GM12801 (cell line): Measurements from ENCODE around the gene RARRES2.

Experiments
- TF ChIP-seq, protein P1 (sequence below): IDR thresholded peaks from one replicate; pipeline ENCODE4 v1.5.1; 2011; ENCODE audit warnings: control low read depth; ENCODE audit not compliant: insufficient read length; ENCODE audit errors: extremely low read depth

Gene RARRES2

DNA sequence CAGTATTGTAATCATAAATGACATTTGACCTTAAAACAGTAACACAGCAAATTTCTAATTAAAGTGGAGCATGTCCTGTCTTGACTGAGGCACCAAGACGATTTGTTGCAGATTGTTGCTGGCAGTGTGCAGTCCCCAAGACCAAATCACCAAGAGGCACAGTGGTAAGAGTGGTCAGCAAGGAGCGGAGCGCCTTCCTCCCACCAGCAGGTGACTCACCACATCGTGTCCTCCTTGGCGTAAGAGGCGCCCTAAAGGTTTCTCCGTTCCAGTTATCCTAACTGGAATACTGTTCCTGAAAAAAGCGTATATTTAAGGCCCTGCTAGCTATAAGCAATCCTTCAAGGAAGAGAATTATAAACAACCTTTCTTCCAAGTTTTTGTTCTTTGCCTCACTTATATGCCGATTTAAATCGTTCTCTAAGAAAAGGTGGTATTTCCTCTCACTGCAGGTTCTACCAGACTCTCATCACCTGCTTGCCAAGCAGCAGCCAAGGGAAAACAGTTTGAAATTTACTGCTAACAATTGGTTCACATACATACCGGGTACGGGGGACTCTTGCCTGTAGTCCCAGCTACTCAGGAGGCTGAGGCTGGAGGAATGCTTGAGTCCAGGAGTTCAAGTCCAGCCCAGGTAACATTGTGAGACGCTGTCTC, 16.5 kb upstream of the RARRES2 start:
- TF ChIP-seq, protein P1, sequence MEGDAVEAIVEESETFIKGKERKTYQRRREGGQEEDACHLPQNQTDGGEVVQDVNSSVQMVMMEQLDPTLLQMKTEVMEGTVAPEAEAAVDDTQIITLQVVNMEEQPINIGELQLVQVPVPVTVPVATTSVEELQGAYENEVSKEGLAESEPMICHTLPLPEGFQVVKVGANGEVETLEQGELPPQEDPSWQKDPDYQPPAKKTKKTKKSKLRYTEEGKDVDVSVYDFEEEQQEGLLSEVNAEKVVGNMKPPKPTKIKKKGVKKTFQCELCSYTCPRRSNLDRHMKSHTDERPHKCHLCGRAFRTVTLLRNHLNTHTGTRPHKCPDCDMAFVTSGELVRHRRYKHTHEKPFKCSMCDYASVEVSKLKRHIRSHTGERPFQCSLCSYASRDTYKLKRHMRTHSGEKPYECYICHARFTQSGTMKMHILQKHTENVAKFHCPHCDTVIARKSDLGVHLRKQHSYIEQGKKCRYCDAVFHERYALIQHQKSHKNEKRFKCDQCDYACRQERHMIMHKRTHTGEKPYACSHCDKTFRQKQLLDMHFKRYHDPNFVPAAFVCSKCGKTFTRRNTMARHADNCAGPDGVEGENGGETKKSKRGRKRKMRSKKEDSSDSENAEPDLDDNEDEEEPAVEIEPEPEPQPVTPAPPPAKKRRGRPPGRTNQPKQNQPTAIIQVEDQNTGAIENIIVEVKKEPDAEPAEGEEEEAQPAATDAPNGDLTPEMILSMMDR = no peak

DNA sequence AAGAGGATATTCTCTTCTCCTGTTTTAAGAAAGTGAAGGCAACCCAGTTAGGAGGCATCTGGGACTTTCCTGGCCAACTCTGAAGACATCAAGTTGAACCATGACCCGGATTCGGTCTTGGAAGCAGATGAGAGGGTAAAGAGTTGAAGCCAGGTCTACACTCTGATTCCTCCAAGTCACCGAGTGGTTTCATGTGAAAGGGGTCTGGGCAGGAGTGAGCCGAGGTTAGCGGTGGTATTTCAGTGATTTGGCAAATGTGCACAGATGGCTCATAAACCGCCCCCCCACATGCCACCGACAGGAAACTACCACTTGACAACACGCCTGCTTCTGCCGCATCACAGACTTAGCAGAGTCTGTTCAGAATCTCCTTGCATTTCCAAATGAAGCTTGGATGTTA, 15.8 kb upstream of the RARRES2 start:
- TF ChIP-seq, protein P1 = no peak

DNA sequence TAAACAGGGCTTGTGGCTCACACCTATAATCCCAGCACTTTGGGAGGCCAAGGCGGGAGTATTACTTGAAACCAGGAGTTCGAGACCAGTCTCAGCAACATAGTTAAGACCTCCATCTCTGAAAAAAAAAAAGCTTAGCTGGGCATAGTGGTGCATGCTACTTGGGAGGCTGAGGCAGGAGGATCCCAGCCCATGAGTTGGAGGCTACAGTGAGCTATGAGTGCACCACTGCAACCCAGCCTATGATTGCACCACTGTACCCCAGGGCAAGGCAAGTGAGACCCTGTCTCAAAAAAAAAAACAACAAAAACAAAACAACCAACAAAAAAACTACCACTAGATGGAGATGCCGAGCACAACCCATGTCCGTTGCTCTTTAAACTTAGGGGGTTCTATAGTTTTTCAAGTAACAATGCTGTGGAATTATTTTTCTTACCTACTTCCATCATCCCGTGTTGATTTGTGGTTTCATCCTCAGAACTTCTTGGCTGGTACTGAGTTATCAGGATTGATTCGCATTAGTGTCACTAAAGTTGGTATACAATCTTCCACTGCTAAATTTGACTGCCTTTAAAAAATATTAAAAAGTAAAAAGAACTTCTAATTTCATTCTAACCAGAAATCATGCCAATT, 15.0 kb upstream of the RARRES2 start:
- TF ChIP-seq, protein P1 = no peak

DNA sequence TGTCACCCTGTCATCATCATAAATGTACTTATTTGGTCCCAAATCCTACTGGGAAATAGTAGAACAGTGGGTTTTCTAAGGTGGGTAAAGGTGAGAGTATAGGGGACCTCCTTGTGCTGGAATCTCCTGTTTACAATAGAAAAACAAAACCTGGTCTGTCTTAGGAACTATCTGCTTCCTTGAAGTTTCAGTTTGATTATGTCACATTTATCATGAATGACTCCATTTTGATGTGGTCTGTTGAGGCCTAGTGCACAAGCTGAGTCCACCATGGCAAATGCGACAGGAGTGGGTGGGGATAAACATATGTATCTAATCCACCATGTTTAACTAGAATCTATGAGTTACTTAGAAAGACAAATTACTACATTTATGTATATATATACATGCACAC, 14.2 kb upstream of the RARRES2 start:
- TF ChIP-seq, protein P1 = no peak

DNA sequence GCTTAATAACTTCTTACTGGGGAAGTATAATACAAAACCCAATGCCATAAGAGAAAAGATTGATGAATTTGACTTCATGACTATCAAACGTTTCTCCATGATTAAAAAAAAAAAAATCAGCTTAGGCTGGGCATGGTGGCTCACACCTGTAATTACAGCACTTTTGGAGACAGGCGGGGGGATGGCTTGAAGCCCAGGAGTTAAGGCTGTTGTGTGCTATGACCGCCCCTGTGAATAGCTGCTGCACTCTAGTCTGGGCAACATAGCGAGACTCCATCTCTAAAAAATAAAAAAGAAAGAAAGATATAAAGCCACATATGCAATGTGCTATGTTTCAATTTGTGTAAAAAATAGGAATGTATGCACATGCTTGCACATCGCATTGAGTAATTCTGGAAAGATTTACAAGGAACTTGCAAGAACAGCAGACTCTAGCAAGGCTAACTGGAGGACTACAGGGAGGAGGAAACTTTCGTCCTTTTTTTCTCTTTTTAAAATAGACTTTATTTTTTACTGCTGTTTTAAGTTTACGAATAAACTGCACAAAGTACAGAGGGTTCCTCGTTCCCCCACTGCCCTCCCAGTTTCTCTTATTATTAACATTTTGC, 10.3 kb upstream of the RARRES2 start:
- TF ChIP-seq, protein P1 = no peak

DNA sequence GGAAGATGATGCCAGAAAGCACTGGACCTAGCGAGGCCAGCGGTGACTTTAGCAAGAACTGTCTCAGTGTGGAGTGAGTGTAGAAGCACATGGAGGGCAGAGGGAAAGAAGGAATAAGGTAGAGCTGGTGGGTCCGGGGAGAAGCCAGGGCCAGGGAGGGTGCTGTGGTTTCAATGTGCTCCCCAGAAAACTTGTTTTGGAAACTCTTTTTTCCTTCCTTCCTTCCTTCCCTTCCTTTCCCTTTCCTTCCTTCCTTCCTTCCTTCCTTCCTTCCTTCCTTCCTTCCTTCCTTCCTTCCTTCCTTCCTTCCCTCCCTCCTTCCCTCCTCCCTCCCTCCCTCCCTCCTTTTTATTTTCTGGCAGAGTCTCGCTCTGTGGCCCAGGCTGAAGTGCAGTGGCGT, 5.5 kb upstream of the RARRES2 start:
- TF ChIP-seq, protein P1 = no peak

DNA sequence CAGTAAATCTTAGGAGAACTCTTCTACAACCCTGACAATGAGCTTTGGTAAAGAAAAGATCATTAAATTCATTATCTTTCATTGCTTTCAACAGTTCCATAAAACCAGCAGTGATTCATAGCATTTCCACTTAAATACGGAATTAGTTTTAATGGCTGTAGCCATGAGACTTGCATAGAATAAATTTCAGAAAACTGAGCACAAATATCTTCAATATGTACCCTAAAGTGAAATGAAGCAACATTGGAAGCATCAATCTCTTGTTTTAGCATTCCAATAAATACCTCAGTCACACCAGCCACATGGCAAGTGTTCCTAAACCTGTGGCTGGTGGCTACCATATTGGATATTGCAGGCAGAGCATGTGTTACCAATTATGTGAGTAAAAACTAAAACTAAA, 3.6 kb upstream of the RARRES2 start:
- TF ChIP-seq, protein P1 = no peak
